NCI-H1105 treated with DMSO at 0.1 percent for 48 hours (cell line): ENCODE data around the gene TUB.

Experiments used
- DNase-seq: peaks from one replicate; lab custom pipeline; 2025; lab: John Stamatoyannopoulos, UW

The TUB gene

GRCh38 chr11:8045839-8046238 is 35.2 kb upstream of the TUB start:
- no peak for DNase-seq

GRCh38 chr11:8047382-8047781 is 33.6 kb upstream of the TUB start:
- DNase-seq: no peak

- DNase-seq: no peak
Measured at GRCh38 chr11:8049084-8049483, 31.9 kb upstream of the TUB start.

GRCh38 chr11:8055091-8055835 is 25.7 kb upstream of the TUB start:
- no peak for DNase-seq

DNA sequence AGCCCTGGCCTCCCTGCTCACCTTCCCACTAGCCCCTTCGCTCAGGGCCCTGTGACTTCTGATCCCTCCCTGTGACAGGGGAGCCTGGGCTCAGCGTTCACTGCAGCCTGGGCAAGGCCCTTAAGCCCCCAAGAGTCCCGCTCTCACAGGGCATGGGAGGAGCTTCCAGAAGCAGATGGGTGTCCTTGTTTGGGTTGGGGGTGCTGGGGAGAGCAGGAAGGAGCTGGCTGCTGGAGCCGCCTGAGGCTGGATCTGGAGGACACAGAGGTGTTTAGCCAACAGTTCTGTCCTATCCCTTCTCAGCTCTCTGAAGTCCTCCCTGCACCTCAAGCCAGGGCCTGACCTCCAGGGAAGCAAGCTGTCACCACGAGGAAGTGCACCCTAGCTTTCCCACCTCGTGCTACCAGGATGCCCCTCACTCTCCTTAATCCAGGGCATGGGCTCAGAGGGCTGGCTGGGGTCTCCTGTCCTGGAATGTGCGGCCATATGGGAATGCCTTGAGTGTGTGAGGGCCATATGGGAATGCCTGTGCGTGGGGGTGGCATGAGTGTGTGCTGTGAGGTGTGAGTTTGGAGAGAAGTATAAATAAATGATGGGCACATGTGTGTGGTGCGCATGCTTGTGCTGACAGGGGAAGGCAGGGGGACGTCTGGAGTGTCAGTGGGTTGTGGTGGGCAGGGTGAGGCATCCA is 25.0 kb upstream of the TUB start:
- DNase-seq: no peak

DNA sequence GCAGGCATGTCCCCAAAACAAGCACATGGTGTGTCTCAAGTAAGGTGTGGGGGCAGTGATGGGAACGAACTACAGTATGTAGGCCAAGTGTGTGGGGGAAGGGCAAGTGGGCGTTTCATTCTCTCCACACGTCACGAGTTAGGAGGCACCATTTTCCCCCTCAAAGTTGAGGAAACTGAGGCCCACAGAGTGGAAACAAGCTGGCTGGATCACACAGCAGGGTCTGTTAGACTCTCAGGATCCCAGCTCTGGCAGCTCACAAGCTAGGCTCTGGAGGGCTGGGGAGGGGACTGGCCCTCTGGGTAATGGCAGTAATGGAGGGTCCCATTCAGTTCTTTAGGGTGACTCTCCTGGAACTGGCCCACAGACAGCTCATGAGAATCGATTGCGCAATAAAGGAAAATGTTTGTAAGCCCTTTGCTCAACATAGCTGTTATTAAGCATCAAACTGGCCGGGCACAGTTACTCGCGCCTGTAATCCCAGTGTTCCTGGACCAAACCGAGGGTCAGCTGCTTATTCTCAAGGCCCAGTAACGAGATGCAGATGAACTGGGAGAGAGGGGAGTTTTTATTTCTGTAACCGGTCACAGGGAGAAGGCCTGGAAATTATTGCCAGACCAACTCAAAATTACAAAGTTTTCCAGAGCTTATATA is 24.1 kb upstream of the TUB start:
- no peak for DNase-seq

GRCh38 chr11:8058216-8058615 is 22.8 kb upstream of the TUB start:
- DNase-seq: no peak

GRCh38 chr11:8059030-8059429 is 22.0 kb upstream of the TUB start:
- no peak for DNase-seq

DNA sequence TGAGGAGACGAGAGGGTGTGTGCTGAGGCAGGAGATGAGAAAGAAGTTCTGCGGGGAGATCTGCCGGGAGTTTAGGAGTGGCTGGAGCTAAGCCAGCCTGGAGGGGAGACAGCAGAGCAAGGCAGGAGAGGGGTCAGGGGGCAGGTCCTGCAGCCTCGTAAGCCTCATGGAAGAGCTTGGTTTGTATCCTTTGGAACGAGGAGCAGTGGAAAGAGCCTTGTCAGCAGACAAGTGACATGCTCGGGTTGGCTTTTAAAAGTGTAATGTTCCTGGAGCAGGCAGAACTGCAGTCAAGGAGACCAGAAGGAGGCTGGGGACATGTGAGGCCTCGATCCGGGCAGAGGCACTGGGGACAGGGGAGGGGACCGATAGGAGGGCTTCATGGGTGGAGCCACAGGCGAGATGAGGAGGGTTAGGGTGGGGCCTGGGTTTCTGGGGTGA is 21.4 kb upstream of the TUB start:
- no peak for DNase-seq

GRCh38 chr11:8060146-8060719 is 20.8 kb upstream of the TUB start:
- peak; percentile 16 for DNase-seq

DNA sequence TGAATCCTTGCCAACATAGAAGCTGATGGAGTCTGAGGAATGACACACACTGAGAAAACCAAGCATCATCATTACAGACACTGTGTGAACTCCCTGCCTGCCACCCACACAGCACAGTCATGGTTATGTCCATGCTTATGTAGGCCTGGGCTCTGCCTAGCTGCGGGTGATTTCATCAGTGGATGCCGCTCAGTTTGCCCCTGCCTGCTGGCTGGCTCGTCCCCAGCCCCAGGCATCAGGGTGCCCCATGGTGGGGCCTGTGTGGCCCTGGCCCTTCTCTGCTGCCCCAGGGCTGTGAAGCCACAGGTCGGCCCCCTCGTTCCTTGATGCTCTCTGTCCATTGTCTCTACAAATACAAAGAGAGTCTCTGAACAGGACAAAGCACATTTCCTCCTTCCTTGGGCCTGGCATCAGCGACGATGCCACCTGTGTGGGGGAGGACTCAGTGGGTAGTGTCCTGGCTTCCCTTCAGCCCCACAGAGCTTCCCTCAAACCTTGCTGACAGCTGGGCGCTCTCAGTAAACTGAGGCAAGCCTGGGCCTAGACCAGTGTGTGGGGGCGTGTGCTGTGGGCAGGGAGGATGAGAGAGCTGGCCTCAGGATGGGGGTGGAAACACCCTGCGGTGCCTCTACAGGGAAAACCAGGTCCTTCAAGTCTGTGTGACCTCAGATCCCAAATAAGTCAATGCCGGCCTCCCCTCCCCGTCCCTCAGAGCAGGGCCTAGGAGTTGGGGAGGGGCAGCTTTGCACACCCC is 20.0 kb upstream of the TUB start:
- DNase-seq: no peak

DNA sequence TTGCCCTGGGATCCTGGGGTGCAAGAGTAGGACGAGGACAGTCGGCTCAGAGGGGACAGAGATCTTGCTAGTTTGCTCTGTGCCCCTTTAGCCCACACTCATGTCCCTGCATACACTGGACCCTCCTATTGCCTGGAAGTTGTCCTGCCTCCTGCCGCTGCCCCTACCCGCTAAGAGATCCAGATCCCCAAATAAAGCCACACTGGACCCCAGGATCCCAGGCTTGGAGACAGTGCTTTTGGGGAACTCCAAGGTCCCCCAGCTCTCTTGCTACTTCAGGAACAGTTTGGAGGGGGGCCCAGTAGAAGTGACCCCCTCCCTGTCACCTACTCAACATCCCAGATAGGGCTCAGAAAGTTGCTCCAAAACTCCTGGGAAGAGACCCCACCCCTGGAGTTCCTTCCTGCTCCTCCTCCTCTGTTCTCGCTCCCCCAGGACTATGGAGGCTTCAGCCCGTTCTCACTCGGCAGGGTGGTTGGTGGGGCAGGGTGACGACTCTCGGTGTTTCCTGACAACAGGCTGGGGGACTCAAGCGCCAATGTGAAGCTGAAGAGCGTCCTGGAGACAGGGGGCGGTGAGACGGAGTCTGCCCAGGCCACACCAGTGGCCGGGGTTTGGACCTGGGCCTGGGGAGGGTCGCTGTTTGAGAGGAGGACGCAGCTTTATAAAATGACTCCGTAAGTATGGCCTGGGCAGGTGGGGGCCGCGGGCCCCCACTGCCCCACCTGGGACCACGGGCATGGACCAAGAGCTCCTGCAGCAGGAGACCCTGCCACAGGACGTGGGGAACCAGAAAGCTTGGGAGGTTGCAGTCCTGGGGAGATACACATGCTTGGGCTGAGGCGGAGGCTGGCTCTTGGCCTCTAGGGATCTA is 19.2 kb upstream of the TUB start:
- no peak for DNase-seq

- no peak for DNase-seq
Measured at GRCh38 chr11:8062781-8063257, 18.2 kb upstream of the TUB start.

DNA sequence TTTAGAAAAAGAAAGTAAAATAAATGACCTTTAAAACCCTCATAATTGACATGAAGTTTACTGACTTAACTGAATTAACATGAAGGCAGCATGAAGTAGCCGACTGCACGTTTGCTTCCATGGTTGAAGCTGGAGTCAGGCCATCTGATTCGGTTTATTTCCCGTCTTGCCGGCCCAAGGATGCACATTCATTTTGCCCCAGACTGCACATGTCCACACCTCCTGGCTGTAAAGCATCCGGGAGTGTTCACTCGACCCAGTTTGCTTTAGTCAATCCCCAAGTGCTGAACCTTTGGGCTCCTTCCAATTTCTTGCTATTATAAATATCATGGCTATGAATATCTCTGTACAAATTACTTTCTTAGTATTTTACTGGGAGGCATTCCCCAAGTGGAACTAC is 17.7 kb upstream of the TUB start:
- no peak for DNase-seq

DNA sequence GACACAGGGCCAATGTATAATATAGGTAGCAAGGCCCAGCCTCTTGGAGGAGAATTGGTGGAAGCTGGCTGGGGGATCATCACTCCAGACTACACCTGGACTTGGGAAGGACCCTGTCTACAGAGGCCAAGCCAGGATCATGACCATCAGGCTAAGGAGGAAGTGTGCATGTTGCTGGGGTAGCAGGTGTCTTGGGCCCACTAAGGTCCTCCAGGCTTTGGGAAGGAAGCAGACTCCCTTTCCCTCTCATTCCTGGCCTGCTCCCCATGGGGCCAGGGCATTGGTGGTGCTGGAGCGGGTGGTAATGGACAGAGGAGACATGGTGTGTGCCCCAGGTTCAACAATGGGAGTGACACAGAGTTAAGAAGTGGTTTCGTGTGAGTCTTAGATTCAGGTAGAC is 16.0 kb upstream of the TUB start:
- no peak for DNase-seq

GRCh38 chr11:8066036-8066910 is 14.7 kb upstream of the TUB start:
- no peak for DNase-seq

GRCh38 chr11:8066911-8067455 is 14.0 kb upstream of the TUB start:
- DNase-seq: no peak

GRCh38 chr11:8067567-8067928 is 13.5 kb upstream of the TUB start:
- DNase-seq: no peak

GRCh38 chr11:8067929-8068575 is 13.0 kb upstream of the TUB start:
- no peak for DNase-seq
